K562 (cell line): ENCODE measurements around the gene GPR39.

ENCODE experiments used
- CTCF ChIP-seq, 3 experiments: IDR thresholded peaks in 2 of 3; conservative IDR thresholded peaks in 1 of 3; 2 replicates each; pipeline ENCODE4 v1.5.1; 2011 to 2012; ENCODE audit warnings: low read length in 3 of 3, mild to moderate bottlenecking in 3 of 3, control low read depth in 2 of 3, improper control_type of control experiment in 1 of 3, inconsistent platforms in 1 of 3, low read depth in 1 of 3, mixed read lengths in 1 of 3, moderate library complexity in 1 of 3; ENCODE audit not compliant: insufficient read depth in 2 of 3
- EZH2 ChIP-seq: IDR thresholded peaks from 2 replicates; pipeline ENCODE4 v1.6.1; 2012; ENCODE audit warnings: low read depth, mild to moderate bottlenecking, inconsistent platforms, low read length, borderline replicate concordance
- HDAC6 ChIP-seq: IDR thresholded peaks from 2 replicates; pipeline ENCODE4 v1.6.1; 2012; ENCODE audit warnings: low read depth, mild to moderate bottlenecking, control low read depth, inconsistent platforms, low read length, moderate library complexity
- IRF2 ChIP-seq: sonication (generic); formaldehyde crosslinking; IDR thresholded peaks from 2 replicates; pipeline ENCODE4 v1.8.1; 2022; ENCODE audit warnings: mild to moderate bottlenecking, missing genetic modification reagents
- SAP30 ChIP-seq: fragments of 200-600 bp; sonication (generic); IDR thresholded peaks from 2 replicates; pipeline ENCODE4 v1.6.1; 2012; ENCODE audit warnings: borderline replicate concordance, low read depth, mild to moderate bottlenecking, moderate library complexity, low read length, control low read depth, inconsistent platforms; ENCODE audit not compliant: insufficient read depth, poor library complexity, severe bottlenecking
- UBTF ChIP-seq, 2 experiments: IDR thresholded peaks; 2 replicates each; pipeline ENCODE4 v1.6.1; 2012; ENCODE audit warnings: improper control_type of control experiment in 2 of 2, low read depth in 2 of 2, low read length in 2 of 2, borderline replicate concordance in 1 of 2

- TF ChIP-seq HDAC6 (no peak), EZH2 (no peak), IRF2 (no peak), CTCF (IDR thresholded peaks at IDR 0.05 in 2 of 3, conservative IDR thresholded peaks at IDR 0.05 in 1 of 3; ENCODE audit: insufficient read depth in 2 of 3, low read depth in 1 of 3, low read length in 3 of 3) (no peak), UBTF (IDR thresholded peaks at IDR 0.05; ENCODE audit: borderline replicate concordance in 1 of 2, low read depth in 2 of 2, low read length in 2 of 2) (no peak), SAP30 (no peak)
These were observed 32.6 kb upstream of the GPR39 start for GRCh38 chr2:132383956-132384355.
